ENCODE measurements around the gene STRBP.

STRBP gene

DNA sequence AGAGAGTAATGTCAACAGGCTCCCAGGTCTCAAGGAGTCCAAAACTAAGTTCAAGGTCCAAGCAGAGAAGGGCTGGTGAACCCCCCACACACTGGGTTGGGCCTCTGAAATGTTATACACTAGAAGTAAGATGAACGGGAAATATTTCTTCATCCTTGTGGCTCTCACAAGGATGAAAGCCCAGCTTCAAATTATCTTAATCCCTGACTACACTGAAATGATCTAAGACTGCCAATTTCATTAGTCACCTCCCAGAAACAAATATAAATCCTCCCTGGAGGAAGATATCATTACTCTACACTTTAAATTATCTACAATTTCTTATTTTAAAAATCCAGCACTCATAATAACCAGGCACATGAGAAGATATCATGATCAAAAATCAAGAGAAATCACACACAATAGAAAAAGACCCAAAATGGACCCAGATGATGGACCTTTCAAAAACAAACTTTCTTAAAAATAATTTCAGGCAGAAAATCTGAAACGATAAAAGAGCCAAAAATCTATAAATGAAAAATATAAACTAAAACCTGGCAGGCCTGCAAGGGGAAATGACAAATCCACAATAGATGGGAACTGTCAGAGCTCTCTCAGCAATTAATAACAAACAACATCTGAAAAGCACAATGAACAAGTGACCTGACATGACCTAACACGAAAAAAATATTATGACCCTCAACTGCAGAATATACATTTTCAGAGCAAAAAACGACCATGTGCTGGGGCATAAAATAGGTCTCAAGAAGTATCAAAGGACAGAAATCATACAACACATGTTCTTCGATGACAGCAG is 117.5 kb downstream of the STRBP start:
- no peaks in the 10 kb centered on the region for H3K27me3 ChIP-seq (ENCODE audit: control insufficient read depth, insufficient read depth, low read length)
- H3K9me3 ChIP-seq (ENCODE audit: control insufficient read depth, insufficient read depth, low read length): no peaks in the 10 kb centered on the region
- no peaks in the 10 kb centered on the region for H3K4me1 ChIP-seq (ENCODE audit: control insufficient read depth, insufficient read depth, low read length)
- no peaks in the 10 kb centered on the region for H3K36me3 ChIP-seq (ENCODE audit: control insufficient read depth, insufficient read depth, low read length)
- no peak overlapping the region for H3K4me3 ChIP-seq (ENCODE audit: low read depth, low read length)
- H3K9ac ChIP-seq (ENCODE audit: low read depth, low read length): no peak overlapping the region

GRCh38 chr9:123149067-123149466 is 119.3 kb downstream of the STRBP start:
- Histone ChIP-seq H3K36me3 (ENCODE audit: control insufficient read depth, insufficient read depth, low read length) (no peaks in the 10 kb centered on the region), H3K4me3 (ENCODE audit: low read depth, low read length) (no peak overlapping the region), H3K9ac (ENCODE audit: low read depth, low read length) (no peak overlapping the region)

DNA sequence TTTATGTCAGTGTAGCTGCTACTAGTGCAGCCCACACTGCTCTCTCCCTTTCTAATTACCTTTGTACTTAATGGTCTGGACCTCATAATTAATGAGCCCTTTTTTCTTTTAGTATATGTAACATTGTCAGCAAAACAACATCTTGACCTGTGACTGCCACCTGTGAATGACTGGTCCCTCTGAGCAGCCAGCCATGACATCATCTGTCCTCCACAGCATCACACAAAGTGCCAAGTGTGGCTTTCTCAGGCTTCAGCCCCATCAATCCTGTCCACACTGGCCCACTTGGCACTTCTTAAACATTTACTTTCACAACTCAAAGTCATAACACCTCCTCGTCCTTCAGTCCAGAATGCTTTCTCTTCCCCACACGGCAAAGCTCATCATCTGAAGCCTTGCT is 130.2 kb downstream of the STRBP start:
- Histone ChIP-seq H3K27me3 (ENCODE audit: control insufficient read depth, insufficient read depth, low read length) (no peaks in the 10 kb centered on the region), H3K4me3 (ENCODE audit: low read depth, low read length) (no peak overlapping the region), H3K9ac (ENCODE audit: low read depth, low read length) (no peak overlapping the region), H3K9me3 (ENCODE audit: control insufficient read depth, insufficient read depth, low read length) (no peaks in the 10 kb centered on the region), H3K36me3 (ENCODE audit: control insufficient read depth, insufficient read depth, low read length) (peaks cover 3% of the 10 kb centered on the region), H3K4me1 (ENCODE audit: control insufficient read depth, insufficient read depth, low read length) (no peaks in the 10 kb centered on the region)

More at GRCh38 chr9:123149067-123149466, 119.3 kb downstream of the STRBP start:
- no peaks in the 10 kb centered on the region for H3K4me1 ChIP-seq (ENCODE audit: control insufficient read depth, insufficient read depth, low read length)
- H3K9me3 ChIP-seq (ENCODE audit: control insufficient read depth, insufficient read depth, low read length): no peaks in the 10 kb centered on the region
- H3K27me3 ChIP-seq (ENCODE audit: control insufficient read depth, insufficient read depth, low read length): no peaks in the 10 kb centered on the region

GRCh38 chr9:123135430-123135829 is 133.0 kb downstream of the STRBP start:
- Histone ChIP-seq H3K9me3 (ENCODE audit: control insufficient read depth, insufficient read depth, low read length) (no peaks in the 10 kb centered on the region), H3K9ac (ENCODE audit: low read depth, low read length) (no peak overlapping the region), H3K4me3 (ENCODE audit: low read depth, low read length) (no peak overlapping the region), H3K36me3 (ENCODE audit: control insufficient read depth, insufficient read depth, low read length) (peaks cover 7% of the 10 kb centered on the region), H3K27me3 (ENCODE audit: control insufficient read depth, insufficient read depth, low read length) (no peaks in the 10 kb centered on the region), H3K4me1 (ENCODE audit: control insufficient read depth, insufficient read depth, low read length) (no peaks in the 10 kb centered on the region)

DNA sequence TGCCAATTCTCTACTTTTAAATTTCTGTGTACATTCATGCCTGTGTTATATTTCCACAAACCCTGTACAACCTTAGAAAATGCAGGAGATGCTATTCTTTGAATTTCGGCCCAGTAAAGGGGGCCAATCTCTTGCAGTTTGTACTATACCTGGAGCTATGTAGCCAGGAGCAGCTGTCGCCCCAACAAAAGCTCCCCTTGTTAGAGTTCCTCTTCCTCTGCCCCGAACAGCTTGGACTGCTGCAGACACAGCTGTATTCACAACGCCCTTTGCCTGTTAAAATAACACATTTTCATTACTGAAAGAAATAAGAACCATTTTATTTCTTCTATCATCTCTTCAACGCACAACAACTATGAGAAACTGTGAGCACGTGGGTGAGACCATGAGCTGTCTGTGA is 135.7 kb downstream of the STRBP start:
- Histone ChIP-seq H3K9me3 (ENCODE audit: control insufficient read depth, insufficient read depth, low read length) (no peaks in the 10 kb centered on the region), H3K36me3 (ENCODE audit: control insufficient read depth, insufficient read depth, low read length) (peaks cover 7% of the 10 kb centered on the region), H3K27me3 (ENCODE audit: control insufficient read depth, insufficient read depth, low read length) (no peaks in the 10 kb centered on the region), H3K4me1 (ENCODE audit: control insufficient read depth, insufficient read depth, low read length) (no peaks in the 10 kb centered on the region), H3K4me3 (ENCODE audit: low read depth, low read length) (no peak overlapping the region), H3K9ac (ENCODE audit: low read depth, low read length) (no peak overlapping the region)

DNA sequence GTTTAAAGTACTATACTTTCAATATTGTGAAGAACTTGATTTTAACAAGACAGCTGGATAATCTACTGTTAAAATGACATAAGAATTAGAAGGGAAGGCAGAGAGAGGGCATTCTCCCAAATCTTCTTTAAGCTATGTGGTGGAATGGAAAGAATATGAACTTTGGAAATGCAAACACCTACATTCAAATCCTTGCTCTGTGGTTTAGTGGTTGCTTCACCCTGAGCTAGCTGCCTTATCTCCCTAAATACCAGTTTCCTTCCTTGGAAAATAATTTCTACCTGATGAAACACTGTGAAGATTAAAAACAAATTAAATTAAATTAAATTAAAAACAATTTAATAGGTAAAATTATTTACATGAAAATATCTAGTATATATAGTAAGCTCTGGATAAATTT is 136.4 kb downstream of the STRBP start:
- H3K27me3 ChIP-seq (ENCODE audit: control insufficient read depth, insufficient read depth, low read length): no peaks in the 10 kb centered on the region
- H3K36me3 ChIP-seq (ENCODE audit: control insufficient read depth, insufficient read depth, low read length): peaks cover 4% of the 10 kb centered on the region
- H3K4me1 ChIP-seq (ENCODE audit: control insufficient read depth, insufficient read depth, low read length): no peaks in the 10 kb centered on the region
- no peaks in the 10 kb centered on the region for H3K9me3 ChIP-seq (ENCODE audit: control insufficient read depth, insufficient read depth, low read length)
- no peak overlapping the region for H3K4me3 ChIP-seq (ENCODE audit: low read depth, low read length)
- H3K9ac ChIP-seq (ENCODE audit: low read depth, low read length): no peak overlapping the region

GRCh38 chr9:123131258-123131657 is 137.1 kb downstream of the STRBP start:
- Histone ChIP-seq H3K4me1 (ENCODE audit: control insufficient read depth, insufficient read depth, low read length) (no peaks in the 10 kb centered on the region), H3K4me3 (ENCODE audit: low read depth, low read length) (no peak overlapping the region), H3K9me3 (ENCODE audit: control insufficient read depth, insufficient read depth, low read length) (no peaks in the 10 kb centered on the region), H3K36me3 (ENCODE audit: control insufficient read depth, insufficient read depth, low read length) (peaks cover 4% of the 10 kb centered on the region), H3K9ac (ENCODE audit: low read depth, low read length) (no peak overlapping the region), H3K27me3 (ENCODE audit: control insufficient read depth, insufficient read depth, low read length) (no peaks in the 10 kb centered on the region)

GRCh38 chr9:123129423-123129822 is 139.0 kb downstream of the STRBP start:
- no peaks in the 10 kb centered on the region for H3K9me3 ChIP-seq (ENCODE audit: control insufficient read depth, insufficient read depth, low read length)
- peaks cover 4% of the 10 kb centered on the region for H3K36me3 ChIP-seq (ENCODE audit: control insufficient read depth, insufficient read depth, low read length)
- no peaks in the 10 kb centered on the region for H3K27me3 ChIP-seq (ENCODE audit: control insufficient read depth, insufficient read depth, low read length)
- H3K9ac ChIP-seq (ENCODE audit: low read depth, low read length): no peak overlapping the region
- no peak overlapping the region for H3K4me3 ChIP-seq (ENCODE audit: low read depth, low read length)
- H3K4me1 ChIP-seq (ENCODE audit: control insufficient read depth, insufficient read depth, low read length): no peaks in the 10 kb centered on the region

- H3K9ac ChIP-seq (ENCODE audit: low read depth, low read length): no peak overlapping the region
- H3K4me1 ChIP-seq (ENCODE audit: control insufficient read depth, insufficient read depth, low read length): no peaks in the 10 kb centered on the region
- H3K27me3 ChIP-seq (ENCODE audit: control insufficient read depth, insufficient read depth, low read length): no peaks in the 10 kb centered on the region
- peaks cover 4% of the 10 kb centered on the region for H3K36me3 ChIP-seq (ENCODE audit: control insufficient read depth, insufficient read depth, low read length)
- H3K4me3 ChIP-seq (ENCODE audit: low read depth, low read length): no peak overlapping the region
- no peaks in the 10 kb centered on the region for H3K9me3 ChIP-seq (ENCODE audit: control insufficient read depth, insufficient read depth, low read length)
Observed at GRCh38 chr9:123128591-123128990, 139.8 kb downstream of the STRBP start.

- Histone ChIP-seq H3K9ac (ENCODE audit: low read depth, low read length) (no peak overlapping the region), H3K36me3 (ENCODE audit: control insufficient read depth, insufficient read depth, low read length) (peaks cover under 1% of the 10 kb centered on the region), H3K27me3 (ENCODE audit: control insufficient read depth, insufficient read depth, low read length) (no peaks in the 10 kb centered on the region), H3K9me3 (ENCODE audit: control insufficient read depth, insufficient read depth, low read length) (no peaks in the 10 kb centered on the region), H3K4me1 (ENCODE audit: control insufficient read depth, insufficient read depth, low read length) (no peaks in the 10 kb centered on the region), H3K4me3 (ENCODE audit: low read depth, low read length) (no peak overlapping the region)
Observed at GRCh38 chr9:123127512-123128075, 140.8 kb downstream of the STRBP start.

GRCh38 chr9:123121457-123121856 is 146.9 kb downstream of the STRBP start:
- Histone ChIP-seq H3K36me3 (ENCODE audit: control insufficient read depth, insufficient read depth, low read length) (peaks cover 3% of the 10 kb centered on the region), H3K9ac (ENCODE audit: low read depth, low read length) (no peak overlapping the region), H3K27me3 (ENCODE audit: control insufficient read depth, insufficient read depth, low read length) (no peaks in the 10 kb centered on the region), H3K9me3 (ENCODE audit: control insufficient read depth, insufficient read depth, low read length) (no peaks in the 10 kb centered on the region), H3K4me3 (ENCODE audit: low read depth, low read length) (no peak overlapping the region), H3K4me1 (ENCODE audit: control insufficient read depth, insufficient read depth, low read length) (peaks cover 8% of the 10 kb centered on the region)

- no peaks in the 10 kb centered on the region for H3K9me3 ChIP-seq (ENCODE audit: control insufficient read depth, insufficient read depth, low read length)
- no peak overlapping the region for H3K9ac ChIP-seq (ENCODE audit: low read depth, low read length)
- H3K36me3 ChIP-seq (ENCODE audit: control insufficient read depth, insufficient read depth, low read length): peaks cover 3% of the 10 kb centered on the region
- H3K4me1 ChIP-seq (ENCODE audit: control insufficient read depth, insufficient read depth, low read length): peaks cover 8% of the 10 kb centered on the region
- no peaks in the 10 kb centered on the region for H3K27me3 ChIP-seq (ENCODE audit: control insufficient read depth, insufficient read depth, low read length)
- H3K4me3 ChIP-seq (ENCODE audit: low read depth, low read length): no peak overlapping the region
Observed at GRCh38 chr9:123120953-123121352, 147.4 kb downstream of the STRBP start.

Data from iPS-15b (cell line).